ENCODE results near the gene GNAS.

GRCh38 chr20:58901488-58902402 is 49.2 kb downstream of the GNAS start:
- TF ChIP-seq CTCF (IDR thresholded peaks at IDR 0.05): no peak
- TF ChIP-seq POLR2A (IDR thresholded peaks at IDR 0.05): no peak

Data from vagina (tissue), 2 donors.